ENCODE results near the gene KRTAP4-16.

DNA sequence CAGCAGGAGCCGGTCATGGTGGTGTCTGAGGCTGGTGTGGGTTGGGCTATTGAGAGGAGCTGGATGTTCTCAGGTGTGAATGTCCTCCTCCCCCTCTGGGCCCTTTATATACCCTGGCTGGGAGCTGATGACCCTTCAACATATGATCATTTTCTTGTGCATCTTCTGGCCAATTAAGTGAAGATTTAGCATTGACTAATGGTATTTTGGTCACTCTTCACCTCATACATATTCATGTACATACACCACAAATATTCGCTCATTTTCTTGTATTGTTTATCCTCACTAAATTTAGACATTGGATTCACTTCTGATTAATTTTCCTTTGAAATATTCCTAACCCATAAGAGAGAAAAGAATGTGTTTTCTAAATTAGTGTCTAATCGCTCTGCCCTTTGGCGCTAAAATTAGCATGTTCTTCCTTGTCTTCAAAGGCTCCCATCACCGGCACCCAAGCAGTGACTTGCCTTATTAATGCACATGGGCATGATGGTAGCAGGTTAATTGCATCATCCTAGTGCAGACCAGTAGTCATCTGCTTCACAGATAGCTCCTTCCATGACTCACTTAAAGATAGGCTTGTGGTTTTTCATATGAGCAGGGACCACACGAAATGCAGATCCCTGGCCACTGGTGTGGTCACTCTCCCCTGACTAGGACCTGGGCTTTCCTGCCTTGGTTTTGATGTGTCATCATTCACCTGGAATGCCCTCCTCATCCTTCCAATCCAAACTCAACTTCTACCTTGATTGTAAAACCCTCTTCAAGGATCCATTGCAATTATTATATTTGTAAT is 36.0 kb downstream of the KRTAP4-16 start, which contains the start of gene KRTAP2-4:
- TF ChIP-seq, protein P1, sequence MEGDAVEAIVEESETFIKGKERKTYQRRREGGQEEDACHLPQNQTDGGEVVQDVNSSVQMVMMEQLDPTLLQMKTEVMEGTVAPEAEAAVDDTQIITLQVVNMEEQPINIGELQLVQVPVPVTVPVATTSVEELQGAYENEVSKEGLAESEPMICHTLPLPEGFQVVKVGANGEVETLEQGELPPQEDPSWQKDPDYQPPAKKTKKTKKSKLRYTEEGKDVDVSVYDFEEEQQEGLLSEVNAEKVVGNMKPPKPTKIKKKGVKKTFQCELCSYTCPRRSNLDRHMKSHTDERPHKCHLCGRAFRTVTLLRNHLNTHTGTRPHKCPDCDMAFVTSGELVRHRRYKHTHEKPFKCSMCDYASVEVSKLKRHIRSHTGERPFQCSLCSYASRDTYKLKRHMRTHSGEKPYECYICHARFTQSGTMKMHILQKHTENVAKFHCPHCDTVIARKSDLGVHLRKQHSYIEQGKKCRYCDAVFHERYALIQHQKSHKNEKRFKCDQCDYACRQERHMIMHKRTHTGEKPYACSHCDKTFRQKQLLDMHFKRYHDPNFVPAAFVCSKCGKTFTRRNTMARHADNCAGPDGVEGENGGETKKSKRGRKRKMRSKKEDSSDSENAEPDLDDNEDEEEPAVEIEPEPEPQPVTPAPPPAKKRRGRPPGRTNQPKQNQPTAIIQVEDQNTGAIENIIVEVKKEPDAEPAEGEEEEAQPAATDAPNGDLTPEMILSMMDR (IDR thresholded peaks at IDR 0.05 in 2 of 3, conservative IDR thresholded peaks at IDR 0.05 in 1 of 3; ENCODE audit: borderline replicate concordance in 1 of 3, insufficient read depth in 1 of 3, low read depth in 2 of 3, low read length in 2 of 3), result no peak
- TF ChIP-seq POLR2A (IDR thresholded peaks at IDR 0.05; ENCODE audit: borderline replicate concordance, extremely low read depth, insufficient read depth, insufficient read length) (no peak), EGR1 (IDR thresholded peaks at IDR 0.05; ENCODE audit: low read depth) (no peak), POLR2AphosphoS5 (IDR thresholded peaks at IDR 0.05; ENCODE audit: low read depth, low read length) (peak; percentile 40), ZFX (IDR thresholded peaks at IDR 0.05) (no peak), ELF1 (IDR thresholded peaks at IDR 0.05; ENCODE audit: borderline replicate concordance, low read depth) (no peak)
- TF ChIP-seq, protein P2, sequence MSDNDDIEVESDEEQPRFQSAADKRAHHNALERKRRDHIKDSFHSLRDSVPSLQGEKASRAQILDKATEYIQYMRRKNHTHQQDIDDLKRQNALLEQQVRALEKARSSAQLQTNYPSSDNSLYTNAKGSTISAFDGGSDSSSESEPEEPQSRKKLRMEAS (IDR thresholded peaks at IDR 0.05), result peak; percentile 98
